Stimulated activated CD8-positive, alpha-beta memory T cell treated with anti-CD3 and anti-CD28 coated beads, Interleukin-4, amount 100 ng/mL, for 48 hours (primary cell): ENCODE data around the gene TOGARAM2.

Experiments
- DNase-seq: peaks from one replicate; pipeline ENCODE4 v3.0.0-alpha.2; 2020

TOGARAM2 gene

DNA sequence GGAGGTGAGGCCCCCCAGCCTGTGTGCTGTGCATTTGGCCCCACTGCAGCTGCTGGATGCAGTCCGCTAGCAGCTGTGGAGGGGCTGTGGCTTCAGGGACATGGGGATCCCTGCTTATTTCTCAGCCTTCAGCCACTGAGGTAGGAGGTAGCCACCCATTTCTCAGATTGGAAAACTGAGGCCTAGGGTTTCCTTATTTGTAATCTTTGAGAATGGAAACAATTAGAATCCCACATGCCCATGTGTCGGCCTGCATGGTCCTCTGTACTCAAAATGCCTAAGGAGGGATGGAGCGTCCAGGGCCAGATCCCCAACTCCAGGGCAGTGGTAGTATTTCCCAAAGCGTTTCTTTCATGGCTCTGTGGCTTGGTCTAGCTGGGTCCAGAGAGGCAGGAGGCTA lies 42.1 kb downstream of the TOGARAM2 start:
- DNase-seq = no peak

DNA sequence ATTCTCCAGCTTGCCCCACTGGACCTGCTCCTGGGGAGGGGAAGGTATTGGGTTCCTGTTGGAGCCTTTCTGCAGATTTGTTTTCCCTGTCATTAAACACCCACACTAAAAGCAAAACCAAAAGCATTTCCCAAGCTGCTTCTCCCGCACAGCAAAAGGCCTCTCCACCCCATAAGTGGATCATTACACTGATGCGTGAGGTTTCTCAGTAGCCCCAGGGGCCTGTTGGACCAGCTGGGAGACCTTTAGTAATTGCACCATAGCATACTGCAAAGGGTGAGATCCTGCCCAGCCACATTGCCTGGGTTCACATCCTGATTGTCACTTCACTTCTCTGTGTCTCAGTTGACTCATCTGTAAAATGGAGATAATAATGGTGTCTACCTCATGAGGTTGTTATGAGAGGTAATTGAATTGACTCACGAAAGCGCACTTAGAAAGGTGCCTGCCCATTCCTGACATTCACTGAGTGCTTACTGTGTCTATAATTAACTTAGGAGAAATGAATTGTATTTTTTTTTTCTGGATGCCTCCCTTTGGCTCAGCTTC lies 43.9 kb downstream of the TOGARAM2 start:
- DNase-seq = no peak

DNA sequence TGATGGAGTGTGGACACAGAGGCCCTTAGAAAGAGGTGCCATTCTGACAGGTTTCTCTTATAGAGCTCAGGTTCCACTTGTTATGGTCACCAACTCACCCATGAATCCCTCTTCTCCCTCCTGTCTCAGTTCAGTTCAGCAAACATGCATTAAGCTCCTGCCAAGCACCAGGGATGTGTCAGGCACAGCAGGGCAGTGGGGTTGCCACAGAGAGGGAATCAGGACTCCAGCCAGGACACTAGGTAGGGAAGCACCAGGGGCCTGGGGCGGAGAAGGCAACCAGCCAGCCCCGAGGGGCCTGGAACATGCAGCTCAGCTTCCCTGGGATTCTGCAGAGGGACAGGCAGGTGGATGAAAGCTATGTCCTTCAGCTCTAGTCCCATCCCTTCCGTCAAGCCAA lies 44.6 kb downstream of the TOGARAM2 start:
- no peak for DNase-seq

DNA sequence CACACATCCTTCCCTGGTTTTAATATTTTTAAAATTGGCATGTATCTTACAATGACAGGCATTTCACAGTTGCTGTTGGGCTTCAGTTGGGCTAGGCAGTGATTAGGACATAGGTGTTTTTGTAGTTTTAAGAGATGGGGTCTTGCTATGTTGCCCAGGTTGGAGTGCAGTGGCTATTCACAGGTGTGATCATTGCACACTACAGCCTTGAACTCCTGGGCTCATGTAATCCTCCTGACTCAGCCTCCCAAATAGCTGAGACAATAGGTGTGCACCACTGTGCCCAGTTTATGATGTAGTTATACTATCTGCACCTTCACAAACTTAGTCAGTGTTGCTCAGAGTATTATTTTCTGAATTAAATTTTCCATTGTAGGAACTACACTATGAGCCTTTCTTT lies 49.9 kb downstream of the TOGARAM2 start:
- no peak for DNase-seq

DNA sequence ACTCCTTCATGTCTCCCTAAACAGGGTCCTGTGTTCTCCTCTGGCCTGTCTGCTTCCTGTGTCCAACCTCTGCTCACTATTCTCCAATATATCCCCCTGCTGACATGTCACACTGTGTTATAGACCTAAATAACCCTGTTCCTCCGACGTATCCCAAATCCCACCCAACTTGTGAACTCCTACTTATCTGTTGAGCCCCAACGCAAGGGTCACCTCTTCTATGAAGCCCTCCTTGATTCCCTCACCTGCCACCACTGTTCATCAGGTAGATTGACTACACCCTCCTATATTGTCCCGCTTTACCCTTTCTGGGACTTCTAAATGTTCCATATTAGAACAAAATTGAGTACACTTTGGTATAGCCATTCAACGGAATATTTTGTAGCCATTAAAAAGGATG lies 51.1 kb downstream of the TOGARAM2 start:
- DNase-seq = no peak

DNA sequence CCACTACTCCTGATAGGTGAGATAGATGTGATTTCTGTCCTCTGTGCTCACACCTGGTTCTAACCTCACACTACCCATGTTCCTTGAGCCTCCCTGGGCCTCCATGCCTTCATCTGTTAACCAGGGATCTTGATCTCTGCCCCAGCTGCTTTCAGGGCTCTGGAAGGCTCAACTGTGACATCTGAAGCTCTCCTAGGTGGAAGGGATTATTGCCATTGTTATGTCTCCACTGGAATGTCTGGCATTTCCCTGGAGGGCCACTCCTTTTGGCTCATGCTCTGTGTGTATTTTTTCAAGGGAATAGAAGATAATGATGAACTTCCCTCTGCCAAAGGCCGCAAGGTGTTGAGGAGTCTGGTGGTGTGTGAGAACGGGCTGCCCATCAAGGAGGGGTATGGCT lies 52.1 kb downstream of the TOGARAM2 start:
- no peak for DNase-seq

DNA sequence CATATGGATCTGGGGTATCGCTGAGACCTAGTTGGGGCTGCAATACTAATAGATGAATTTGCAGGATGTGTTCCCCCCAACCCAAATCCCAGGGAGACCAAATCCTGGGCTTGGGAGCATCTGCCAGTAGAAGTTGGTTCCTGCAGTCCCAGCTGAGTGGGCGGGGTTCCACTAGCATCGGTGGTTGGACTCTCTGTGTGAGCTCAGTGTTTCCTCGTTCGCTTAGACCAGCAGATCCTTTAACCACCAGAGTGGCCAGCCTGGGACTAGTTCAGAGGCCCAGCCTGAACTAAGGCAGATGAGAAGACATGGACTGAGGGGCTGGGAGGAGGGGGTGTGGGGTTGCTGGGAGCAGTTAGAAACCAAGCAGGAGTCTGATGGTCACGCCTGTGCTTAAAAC lies 52.6 kb downstream of the TOGARAM2 start:
- DNase-seq = no peak

DNA sequence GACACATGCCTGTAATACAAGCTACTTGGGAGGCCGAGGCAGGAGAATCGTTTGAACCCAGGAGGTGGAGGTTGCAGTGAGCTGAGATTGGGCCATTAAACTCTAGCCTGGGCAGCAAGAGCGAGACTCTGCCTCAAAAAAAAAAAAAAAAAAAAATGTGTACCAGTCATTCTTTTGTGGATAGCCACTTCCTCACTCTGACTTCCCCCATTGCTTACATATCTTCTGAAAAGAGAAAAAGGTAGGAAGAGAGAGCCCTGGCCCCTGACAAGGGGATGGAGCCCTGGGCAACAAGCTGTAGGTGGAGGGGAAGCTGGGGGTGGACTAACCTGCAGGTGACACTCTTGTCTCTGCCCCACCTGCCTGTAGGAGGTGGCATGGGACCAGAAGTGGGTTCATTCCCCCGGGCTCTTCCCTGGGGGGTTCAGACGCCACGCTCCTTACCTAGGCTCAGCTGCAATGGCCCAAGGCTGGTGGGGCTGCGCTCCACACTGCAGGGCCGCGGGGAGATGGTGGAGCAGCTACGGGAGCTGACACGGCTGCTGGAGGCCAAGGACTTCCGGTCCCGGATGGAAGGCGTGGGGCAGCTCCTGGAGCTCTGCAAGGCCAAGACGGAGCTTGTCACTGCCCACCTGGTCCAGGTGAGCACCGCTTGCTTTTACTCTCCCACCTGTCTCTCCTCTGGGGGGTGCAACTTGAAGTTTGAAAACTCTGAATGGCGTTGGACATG lies 54.1 kb downstream of the TOGARAM2 start:
- DNase-seq = no peak

DNA sequence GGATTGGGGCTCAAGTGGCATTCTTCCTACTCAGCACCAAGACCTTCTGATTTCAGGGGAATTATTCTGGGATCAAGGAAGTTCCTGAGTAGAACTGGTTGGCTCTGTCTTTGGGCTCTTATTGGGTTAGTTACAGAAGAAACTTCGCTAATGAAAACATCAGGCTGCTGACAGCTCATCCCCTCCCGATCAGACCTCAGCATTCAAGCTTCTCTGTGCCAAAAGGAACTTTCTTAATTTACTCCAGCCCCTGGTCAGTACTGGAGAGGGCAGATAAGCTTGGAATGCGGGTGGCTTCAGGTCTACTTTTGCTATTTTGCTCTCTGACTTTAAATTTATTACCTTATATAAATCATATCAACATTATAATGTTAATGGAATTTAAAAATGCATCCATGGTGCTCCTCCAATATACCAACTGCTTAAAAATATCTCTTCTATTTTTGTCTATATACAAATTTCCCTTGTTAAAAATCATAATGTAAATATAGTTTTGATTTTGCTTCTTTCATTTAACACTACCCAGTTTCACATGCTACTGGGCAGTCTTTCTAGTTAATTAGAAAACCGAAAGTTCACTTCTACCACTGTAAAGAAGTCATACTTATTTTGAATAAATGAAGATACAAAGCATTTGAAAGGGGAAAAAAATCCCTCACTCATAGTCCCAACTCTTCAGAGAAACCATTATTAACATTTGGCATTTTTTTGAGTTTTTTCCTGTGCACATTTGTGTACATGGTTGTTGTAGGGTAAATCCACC lies 58.8 kb downstream of the TOGARAM2 start:
- DNase-seq = no peak

DNA sequence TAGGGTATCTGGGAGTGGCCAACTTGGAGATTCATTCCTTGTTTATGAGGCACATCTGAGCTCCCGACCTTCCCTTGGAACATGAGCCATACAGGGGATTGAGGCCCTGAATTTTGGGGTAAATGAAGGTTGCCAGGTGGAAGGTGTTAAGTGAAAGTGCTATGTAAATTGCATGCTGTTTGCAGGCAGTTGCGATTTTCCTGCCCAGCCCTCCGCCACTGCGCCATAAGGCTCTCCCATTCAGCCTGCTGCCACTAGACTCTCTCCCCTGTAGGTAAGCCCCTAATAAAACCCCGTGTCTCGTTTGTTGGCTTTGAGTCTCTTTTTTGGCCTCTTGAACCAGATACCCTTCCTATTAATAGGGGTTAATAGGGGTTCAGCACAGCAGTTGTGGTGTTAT lies 59.5 kb downstream of the TOGARAM2 start:
- no peak for DNase-seq

DNA sequence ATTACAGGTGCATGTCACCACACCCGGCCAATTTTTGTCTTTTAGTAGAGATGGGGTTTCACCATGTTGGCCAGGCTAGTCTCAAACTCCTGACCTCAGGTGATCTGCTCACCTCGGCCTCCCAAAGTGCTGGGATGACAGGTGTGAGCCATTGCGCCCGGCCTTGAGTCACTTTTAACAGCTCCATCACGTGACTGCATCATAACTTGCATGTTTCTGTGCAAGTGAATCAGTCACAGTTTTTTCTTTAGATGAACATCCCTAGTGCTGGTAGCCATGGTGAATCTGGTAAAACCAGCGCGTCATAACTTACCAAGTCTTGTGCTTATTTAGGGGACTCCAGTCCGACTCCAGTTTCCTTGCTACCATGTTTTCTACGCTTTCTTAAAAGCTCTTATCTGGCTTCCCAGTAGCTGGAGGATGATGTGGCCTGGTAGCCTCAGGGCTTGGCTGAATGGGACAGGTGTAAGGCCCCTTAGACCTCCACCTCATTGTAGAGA lies 60.1 kb downstream of the TOGARAM2 start:
- DNase-seq = no peak

DNA sequence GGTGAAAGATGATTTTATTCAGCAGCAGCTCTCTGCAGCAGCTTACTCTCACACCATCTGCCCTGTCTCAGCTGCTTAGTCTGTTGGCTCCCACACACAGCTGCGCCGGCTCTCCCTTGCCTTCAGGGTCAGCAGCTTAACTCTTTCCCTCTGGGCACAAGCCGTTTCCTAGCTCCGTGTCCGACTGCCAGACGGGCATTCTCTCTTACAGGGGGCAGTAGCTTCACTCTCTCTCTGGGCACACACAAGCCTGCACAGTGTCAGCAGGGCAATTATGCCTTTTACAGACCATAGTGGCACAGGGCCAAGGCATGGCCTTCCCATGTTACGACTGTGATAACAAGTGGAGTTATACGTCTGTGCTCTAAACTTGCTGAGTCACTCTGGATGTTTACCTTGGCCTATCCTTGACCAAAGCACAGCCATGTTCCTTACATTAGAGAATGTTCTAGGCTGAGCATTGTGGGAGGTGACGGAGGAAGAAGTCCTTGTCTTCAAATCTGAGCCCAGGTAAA lies 61.5 kb downstream of the TOGARAM2 start:
- DNase-seq = no peak

DNA sequence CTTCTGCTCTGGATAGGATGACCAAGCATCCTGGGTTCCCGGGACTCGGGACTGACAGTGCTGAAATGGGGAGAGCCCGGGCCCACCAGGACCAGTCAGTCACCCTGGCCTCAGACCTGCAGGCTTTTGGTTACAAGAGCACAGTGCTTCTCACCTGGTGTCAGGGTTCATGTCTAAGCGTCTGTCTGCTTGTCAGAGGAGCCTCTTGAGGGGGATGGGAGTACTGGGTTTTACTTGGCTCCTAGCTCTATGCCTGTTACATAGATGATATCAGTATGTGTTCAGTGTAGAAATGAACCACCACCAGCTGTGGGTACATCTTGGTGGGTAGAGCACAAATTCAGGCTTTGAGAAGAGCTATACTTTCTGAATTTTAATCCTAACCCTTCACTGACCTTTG lies 63.4 kb downstream of the TOGARAM2 start:
- no peak for DNase-seq

DNA sequence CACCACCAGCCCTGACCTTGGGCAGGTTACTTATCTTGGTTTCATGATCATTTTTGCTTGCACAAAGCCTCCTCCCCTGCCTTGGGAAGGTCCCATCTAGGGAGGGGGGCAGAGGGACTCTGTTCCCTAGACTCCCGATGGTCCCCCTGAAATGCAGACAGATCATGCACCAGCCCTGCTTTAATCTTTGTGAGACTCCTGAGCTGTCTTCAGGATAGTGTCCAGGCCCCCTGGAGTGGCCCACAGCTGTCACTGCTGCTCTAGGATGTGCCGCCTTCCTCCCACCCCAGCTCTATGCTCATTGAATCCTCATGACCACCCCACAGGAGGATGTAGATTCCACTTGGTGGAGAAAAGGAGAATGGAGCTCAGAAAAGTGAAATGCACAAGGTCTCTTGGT lies 65.2 kb downstream of the TOGARAM2 start:
- no peak for DNase-seq

DNA sequence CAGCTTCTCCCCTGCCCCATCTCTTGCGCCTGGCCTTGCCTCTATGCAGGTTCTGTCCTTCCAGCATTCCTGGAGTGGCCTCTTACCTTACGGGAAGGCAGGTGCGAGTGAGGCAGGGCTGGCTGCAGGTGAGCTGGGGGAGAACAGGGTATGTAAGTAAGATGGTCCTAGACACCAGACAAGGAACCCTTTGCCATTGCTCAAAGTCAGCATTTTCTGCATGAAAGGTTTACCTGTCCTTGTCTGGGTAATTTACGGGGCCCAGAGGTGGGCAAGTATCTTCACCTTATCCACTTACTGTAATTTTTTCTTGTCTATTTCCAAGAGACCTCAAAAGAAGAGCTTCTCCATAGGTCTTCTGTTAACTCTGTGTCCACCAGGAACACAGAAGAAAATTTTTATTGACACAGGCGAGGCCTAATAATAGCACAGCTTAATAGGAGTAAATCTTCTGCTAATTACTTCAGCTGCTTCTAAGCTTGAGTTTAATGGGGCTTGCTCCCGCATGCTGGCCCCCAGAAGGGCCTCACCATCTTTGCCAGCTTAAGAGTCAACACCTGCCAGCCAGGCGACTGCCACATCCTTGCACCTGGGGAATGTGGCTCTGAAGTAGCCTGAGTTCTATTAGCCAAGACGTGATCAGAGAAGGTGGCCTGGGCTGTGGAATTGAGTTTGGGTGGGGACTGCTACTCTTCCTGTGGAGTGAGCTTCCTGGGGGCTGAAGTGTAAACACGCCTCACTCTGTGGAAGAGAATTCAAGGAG lies 66.2 kb downstream of the TOGARAM2 start:
- no peak for DNase-seq

DNA sequence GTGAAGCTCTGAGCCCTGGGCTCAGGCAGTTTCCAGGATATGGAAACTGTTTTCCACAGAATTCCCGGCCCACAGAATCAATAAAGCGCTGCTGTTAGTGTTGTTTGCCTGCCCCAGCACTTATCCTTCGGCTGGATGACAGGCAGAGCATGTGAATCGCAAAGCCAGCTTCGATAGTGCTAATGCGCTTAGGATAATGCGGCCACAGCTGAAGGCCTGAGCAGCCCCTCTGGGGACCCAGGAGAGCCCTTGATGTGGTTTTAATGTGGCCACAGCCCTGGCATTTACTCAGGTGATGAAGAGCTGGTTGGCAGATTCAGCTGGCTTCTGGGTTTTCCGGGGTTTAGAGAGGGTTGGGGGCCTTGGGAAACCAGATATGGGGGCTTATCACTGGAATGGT lies 69.5 kb downstream of the TOGARAM2 start:
- DNase-seq = no peak

DNA sequence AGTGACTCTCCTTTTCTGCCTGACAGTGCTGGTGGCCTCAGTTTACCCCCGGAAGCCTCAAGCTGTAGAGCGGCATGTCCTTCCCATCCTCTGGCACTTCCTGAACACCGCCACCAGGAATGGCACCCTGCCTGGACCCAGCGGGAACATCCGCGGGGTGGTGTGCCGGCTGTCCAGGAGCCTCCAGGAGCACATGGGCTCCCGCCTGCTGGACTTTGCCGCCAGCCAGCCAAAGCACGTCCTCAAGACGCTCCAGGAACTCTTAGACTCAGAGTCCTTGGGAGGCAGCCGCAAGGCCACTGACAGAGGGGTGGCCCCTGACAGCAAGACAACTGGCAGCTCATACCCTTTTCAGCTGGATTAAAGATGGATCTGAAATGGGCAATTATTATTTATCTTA lies 70.6 kb downstream of the TOGARAM2 start:
- DNase-seq = no peak

DNA sequence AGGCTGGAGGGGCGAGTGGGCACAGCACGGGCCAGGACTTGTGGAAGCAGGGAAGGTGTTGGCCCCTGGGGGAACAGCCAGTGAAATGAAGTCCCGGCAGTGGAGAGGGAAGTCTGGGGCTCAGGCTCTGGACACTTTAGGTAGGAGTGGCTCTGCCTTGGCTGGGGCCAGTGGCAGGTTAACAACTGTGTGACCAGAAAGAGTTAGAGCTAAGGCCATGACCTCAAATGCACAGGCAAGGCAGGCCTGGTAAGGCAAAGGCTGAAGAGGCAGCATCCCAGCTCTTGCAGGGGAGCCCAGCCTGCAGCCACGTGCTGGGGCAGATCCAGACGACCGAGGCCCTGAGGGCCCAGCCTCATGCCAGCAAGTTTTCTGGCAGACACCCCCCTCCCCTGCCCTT lies 71.7 kb downstream of the TOGARAM2 start:
- no peak for DNase-seq

DNA sequence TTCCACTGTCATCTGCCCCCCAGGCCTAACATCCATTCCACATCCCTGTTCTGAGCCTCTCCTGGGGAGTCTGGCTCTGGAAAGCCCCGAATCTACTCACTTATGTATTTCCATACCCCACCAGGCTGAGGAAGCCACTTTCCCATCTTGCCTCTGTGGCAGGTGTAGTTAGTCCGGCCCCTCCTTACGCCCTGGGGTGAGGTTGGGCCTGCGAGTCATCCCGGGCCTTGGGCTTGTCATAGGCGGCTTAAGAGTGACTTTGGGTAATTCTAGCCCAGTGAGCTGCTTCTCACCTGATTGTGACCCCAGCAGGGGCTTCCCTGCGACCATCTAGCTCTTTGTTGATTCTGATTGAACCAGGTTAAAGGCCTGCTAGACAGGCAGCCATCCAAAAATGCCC lies 72.1 kb downstream of the TOGARAM2 start:
- DNase-seq = no peak

DNA sequence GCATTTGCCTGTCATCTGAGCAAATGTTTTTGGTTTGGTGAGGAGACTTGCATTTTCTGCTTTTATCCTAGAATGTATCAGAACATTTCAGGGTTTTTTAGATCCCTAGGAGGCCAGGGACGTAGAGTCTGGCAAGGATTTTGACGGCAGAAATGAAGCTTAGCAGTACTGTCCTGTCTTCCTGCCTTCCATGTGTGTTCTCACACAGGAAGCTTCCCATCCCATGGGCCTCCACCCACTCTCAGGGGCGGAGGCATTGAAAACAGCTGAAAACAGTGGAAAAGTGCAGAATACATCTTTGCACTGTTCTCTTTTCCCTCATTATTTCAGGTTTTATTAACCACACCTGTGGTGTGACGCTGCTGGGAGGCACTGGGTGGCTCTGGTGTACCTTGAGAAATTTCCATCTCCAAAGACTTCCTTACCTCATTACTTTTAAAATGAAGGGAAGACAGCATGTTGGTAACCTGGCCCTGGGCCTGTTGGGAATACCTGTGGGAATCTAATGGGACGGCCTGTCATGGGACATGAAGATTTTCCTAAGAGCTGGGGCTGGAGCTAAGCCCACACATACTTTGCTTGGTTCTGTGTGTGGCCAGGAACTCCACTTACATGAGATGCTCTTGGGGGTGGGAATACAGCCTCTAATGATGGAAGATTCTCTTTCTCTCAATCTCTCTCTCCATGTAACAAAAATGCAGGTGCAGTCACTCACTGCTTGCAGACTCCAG lies 72.7 kb downstream of the TOGARAM2 start:
- DNase-seq = no peak

DNA sequence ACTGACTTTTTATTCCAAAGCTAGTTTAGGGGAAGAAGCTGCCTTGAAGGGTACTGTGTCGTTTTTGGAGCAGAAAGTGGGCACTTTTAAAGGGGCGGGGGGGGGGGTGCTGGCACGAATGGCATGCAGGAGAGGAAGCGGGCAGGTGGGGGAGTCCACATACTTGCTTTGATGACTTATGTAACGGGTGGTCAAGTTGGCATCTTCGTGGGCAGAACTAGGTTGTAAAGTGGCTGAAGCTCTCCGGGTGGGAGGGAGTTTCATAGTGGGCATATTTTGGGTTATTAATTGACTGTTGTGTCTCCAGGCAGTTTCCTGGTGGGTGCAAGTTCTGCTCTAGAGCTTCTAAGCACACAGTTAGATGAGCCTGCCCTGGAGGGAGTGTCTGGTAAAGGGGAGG lies 73.3 kb downstream of the TOGARAM2 start:
- DNase-seq = no peak

DNA sequence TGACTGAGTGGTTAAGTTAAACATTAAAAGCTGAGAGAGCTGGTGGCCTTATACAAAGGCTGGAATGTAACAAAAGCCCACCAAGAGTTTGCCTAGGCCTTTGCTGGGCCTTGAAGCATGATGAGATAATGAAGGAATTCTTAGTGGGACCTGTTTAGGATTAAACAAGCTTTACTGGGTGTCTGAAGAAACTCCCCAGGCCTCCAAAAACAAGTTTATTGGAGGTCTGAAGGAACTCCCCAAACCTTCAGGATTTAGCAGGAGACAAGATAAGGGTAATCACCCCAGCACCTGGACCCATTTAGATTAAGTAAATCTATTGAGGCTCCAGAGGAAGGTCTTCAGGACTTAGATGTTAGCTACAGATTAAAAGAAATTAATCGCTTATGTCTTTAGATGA lies 74.5 kb downstream of the TOGARAM2 start:
- no peak for DNase-seq

DNA sequence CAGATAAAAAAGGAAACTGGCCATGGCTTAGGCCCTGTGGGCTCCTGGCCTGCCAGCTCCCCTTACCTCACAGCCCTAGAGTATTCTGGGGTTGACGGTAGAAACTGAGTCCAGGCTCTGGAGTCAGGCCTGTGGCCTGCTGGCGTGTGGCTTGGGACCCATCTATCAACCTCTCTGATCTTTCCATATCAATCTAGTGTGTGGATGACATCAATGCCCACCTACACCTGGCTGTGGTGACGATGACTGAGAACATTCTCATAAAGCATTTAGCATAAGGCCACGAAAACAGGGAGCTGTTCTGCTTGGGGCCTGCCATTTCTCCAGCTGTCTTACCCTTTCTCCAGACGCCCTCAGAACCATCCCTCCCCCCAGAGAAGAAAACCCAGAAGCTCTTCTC lies 75.4 kb downstream of the TOGARAM2 start:
- DNase-seq = peak; percentile 41
